K562 (cell line): ENCODE results near the gene NR1H3. TPM values are rescaled to one million over a fixed set of nuclear protein-coding genes. Genes with fewer than 3 reads are reported as not detected.

Experiments used
- ATAC-seq: fragments of 200-7000 bp; cut with Tn5 transposase; 3 replicates; pipeline ENCODE4 v1.9.1; 2020; ENCODE audit warnings: moderate library complexity
- BruUV-seq: library from RNA; stranded (reverse); fragments of 400-500 nt; replicated peaks from 2 replicates; lab custom pipeline; 2021; lab: Mats Ljungman, UMichigan
- CTCF ChIA-PET: fragments of 300-600 bp; formaldehyde crosslinking; extraction: SDS; loops from one replicate; lab custom pipeline; 2021; ENCODE audit warnings: low intra/inter-chr PET ratio; lab: Yijun Ruan, JAX
- POLR2A ChIA-PET: fragments of 300-600, 350-650 bp; sonication (Branson Sonifier 250); formaldehyde crosslinking; extraction: SDS; loops from one replicate; lab custom pipeline; 2021; ENCODE audit warnings: antibody characterized with exemption, inconsistent platforms; lab: Yijun Ruan, JAX
- DNase-seq, 4 experiments: peaks; one replicate each; pipeline versions ENCODE4 v3.0.0 to v3.0.0-alpha.2; 2011 to 2018; ENCODE audit warnings: low spot score in 3 of 4, mixed read lengths in 3 of 4; ENCODE audit errors: extremely low read depth in 1 of 4
- FAIRE-seq: peaks from 2 replicates; lab custom pipeline; 2011; peaks lifted over from hg19 to GRCh38; lab: Jason Lieb, UNC
- H2AFZ ChIP-seq: 2 replicates; pipeline ENCODE4 v1.6.0; 2011; ENCODE audit warnings: low read depth, low read length, control low read depth, inconsistent platforms
- H3K27ac ChIP-seq: fragments of 200-600 bp; 3 replicates; pipeline ENCODE4 v1.8.0; 2011; ENCODE audit warnings: low read depth, mild to moderate bottlenecking, control low read depth, inconsistent platforms, low read length, moderate library complexity, mixed read lengths; ENCODE audit errors: extremely low read depth
- H3K27me3 ChIP-seq, 2 experiments: fragments of 300-600 bp in 1 of 2; 2 replicates in 1 of 2; 3 replicates in 1 of 2; pipeline versions ENCODE4 v1.6.0 to v1.8.0; 2011; ENCODE audit warnings: inconsistent platforms in 2 of 2, low read length in 2 of 2, mild to moderate bottlenecking in 1 of 2, mixed read lengths in 1 of 2, moderate library complexity in 1 of 2; ENCODE audit not compliant: control insufficient read depth in 2 of 2, insufficient read depth in 2 of 2
- H3K36me3 ChIP-seq: fragments of 300-600 bp; 3 replicates; pipeline ENCODE4 v1.8.0; 2011; ENCODE audit warnings: mild to moderate bottlenecking, low read length, inconsistent platforms; ENCODE audit not compliant: control insufficient read depth, insufficient read depth
- H3K4me1 ChIP-seq, 2 experiments: fragments of 200-600 bp in 1 of 2; replicated peaks in 1 of 2; 2 replicates in 1 of 2; 3 replicates in 1 of 2; pipeline versions ENCODE4 v1.5.1 to v1.8.0; 2011; ENCODE audit warnings: inconsistent platforms in 2 of 2, low read length in 2 of 2, mild to moderate bottlenecking in 1 of 2, mixed read lengths in 1 of 2, moderate library complexity in 1 of 2; ENCODE audit not compliant: control insufficient read depth in 2 of 2, insufficient read depth in 2 of 2
- H3K4me2 ChIP-seq: 2 replicates; pipeline ENCODE4 v1.6.1; 2011; ENCODE audit warnings: low read length, control low read depth, inconsistent platforms, mixed read lengths; ENCODE audit not compliant: insufficient read depth
- H3K4me3 ChIP-seq: fragments of 200-600 bp; sonication (generic), shearing (Covaris generic); 2 replicates; pipeline ENCODE4 v1.5.1; 2016; ENCODE audit warnings: control low read depth, inconsistent platforms
- H3K79me2 ChIP-seq: fragments of 200-600 bp; 3 replicates; pipeline ENCODE4 v1.8.0; 2011; ENCODE audit warnings: low read length, inconsistent platforms; ENCODE audit not compliant: control insufficient read depth, insufficient read depth
- H3K9ac ChIP-seq, 2 experiments: 2 replicates each; pipeline versions ENCODE4 v1.6.0 to v1.6.1; 2011; ENCODE audit warnings: low read depth in 2 of 2, low read length in 2 of 2, control low read depth in 1 of 2, inconsistent platforms in 1 of 2, mild to moderate bottlenecking in 1 of 2, mixed read lengths in 1 of 2; ENCODE audit not compliant: insufficient read depth in 1 of 2
- H3K9me1 ChIP-seq: one replicate; pipeline ENCODE4 v1.6.0; 2011; ENCODE audit warnings: inconsistent platforms, mild to moderate bottlenecking, low read length, moderate library complexity; ENCODE audit not compliant: control insufficient read depth, insufficient read depth
- H3K9me3 ChIP-seq: replicated peaks from 2 replicates; pipeline ENCODE4 v1.5.1; 2011; ENCODE audit warnings: low read depth, low read length, inconsistent platforms; ENCODE audit not compliant: control insufficient read depth, insufficient read depth
- H4K20me1 ChIP-seq: replicated peaks from 2 replicates; pipeline ENCODE4 v1.6.1; 2011; ENCODE audit warnings: low read length, inconsistent platforms, mixed read lengths; ENCODE audit not compliant: control insufficient read depth, insufficient read depth
- ATF6 ChIP-seq: sonication (generic); formaldehyde crosslinking; IDR thresholded peaks from 2 replicates; pipeline ENCODE4 v1.4.0; 2020; ENCODE audit warnings: mild to moderate bottlenecking, missing genetic modification reagents
- CBX1 ChIP-seq: sonication (generic); IDR thresholded peaks from 2 replicates; pipeline ENCODE4 v1.6.1; 2016; ENCODE audit warnings: antibody characterized with exemption, low read depth, mild to moderate bottlenecking
- CEBPB ChIP-seq: fragments of 450-650 bp; IDR thresholded peaks from 2 replicates; pipeline ENCODE4 v1.6.1; 2016; ENCODE audit warnings: missing genetic modification characterization, missing compliant biosample characterization
- PKNOX1 ChIP-seq: fragments of 450-650 bp; IDR thresholded peaks from 2 replicates; pipeline ENCODE4 v1.6.1; 2016
- POLR2G ChIP-seq: fragments of 200-400 bp; formaldehyde crosslinking; IDR thresholded peaks from 2 replicates; pipeline ENCODE4 v1.6.1; 2017; ENCODE audit warnings: low read depth, mild to moderate bottlenecking, antibody characterized with exemption, low read length, moderate library complexity
- RBFOX2 ChIP-seq: fragments of 200-400 bp; formaldehyde crosslinking; IDR thresholded peaks from 2 replicates; pipeline ENCODE4 v1.6.1; 2017; ENCODE audit warnings: low read depth, mild to moderate bottlenecking, low read length, moderate library complexity
- WGBS: fragments of 100-300 bp; shearing (Covaris generic); methylation state at CpG from one replicate; pipeline ENCODE4 v1.1.6; 2016; ENCODE audit warnings: low coverage, mixed read lengths; ENCODE audit not compliant: insufficient coverage; ENCODE audit errors: missing lambda C conversion rate; 5-methylcytosine and 5-hydroxymethylcytosine counted together
- in situ Hi-C: fragments of 300-500 bp; cut with MboI; formaldehyde crosslinking; loops from 4 replicates; pipeline ENCODE4 v1.15.0; 2018; ENCODE audit warnings: inconsistent platforms, mixed read lengths
- intact Hi-C: fragments of 100-400 bp; cut with micrococcal nuclease; formaldehyde crosslinking; loops from 2 replicates; pipeline ENCODE4 v1.14.2; 2022
- polyA plus RNA-seq, 8 experiments: library from polyadenylated mRNA; depleted of rRNA in 4 of 8; stranded (reverse) in 5 of 8; unstranded in 3 of 8; fragments of >200 nt; fragmentation: Nextera tagmentation in 2 of 8; fragmentation: Illumina TruSeq in 1 of 8; extraction: Ambion mirVana in 2 of 8; extraction: Trizol in 1 of 8; gene quantifications; 2 replicates each; pipeline versions ENCODE4 v1.2.1 to v1.2.3, GENCODE V29; 2011 to 2014; ENCODE audit warnings: inconsistent platforms in 1 of 8, missing spikeins in 1 of 8
- total RNA-seq, 7 experiments: library from RNA; depleted of rRNA in 6 of 7; stranded (reverse); fragments of >200 nt in 6 of 7; fragmentation: Illumina TruSeq in 2 of 7; extraction: Trizol in 2 of 7; gene quantifications; 2 replicates each; pipeline versions ENCODE4 v1.2.1 to v1.2.3, GENCODE V29; 2011 to 2021; ENCODE audit warnings: low replicate concordance in 1 of 7

The NR1H3 gene
- total and polyA plus RNA-seq, 9 of the 15 experiments (the other 6 are each of a cell fraction or from before 2014, with no cell fraction given), result 8.2 to 26.0 (median 11.9) TPM

- FAIRE-seq (no peak), DNase-seq (no peak), ATAC-seq (no peak)
- no peak overlapping the region for H3K4me3 ChIP-seq
- in situ Hi-C loops, result no loop called here
- CTCF ChIA-PET, result no interaction called here
- peak overlapping the region in 1 of 2 experiments; percentile 29; a peak in 1 of 4 replicates for H3K9ac ChIP-seq
- H3K79me2 ChIP-seq, result no peaks in the 10 kb centered on the region
- H2AFZ ChIP-seq, result no peak overlapping the region
- 90% methylated on average over 8 of the region's 10 CpGs for WGBS
- H3K9me3 ChIP-seq, result no peaks in the 10 kb centered on the region
- H4K20me1 ChIP-seq, result no peaks in the 10 kb centered on the region; the same call in 1 of the 2 replicates
- POLR2A ChIA-PET, result interaction anchor here (10.7 kb wide), 1 partner anchor 6 kb away, joined by 110 read pairs; the partner anchor contains the start of gene ACP2
- no peaks in the 10 kb centered on the region for H3K27me3 ChIP-seq
- no peak overlapping the region for H3K27ac ChIP-seq
- H3K4me1 ChIP-seq, result peaks cover 5 to 8% of the 10 kb centered on the region in 2 experiments; a peak in 2 of 5 replicates
- H3K9me1 ChIP-seq, result no peaks in the 10 kb centered on the region
- TF ChIP-seq PKNOX1, result no peak
- TF ChIP-seq POLR2G, result 0 out of 2 replicates have a peak, but pooled peaks have one; percentile 40
- TF ChIP-seq RBFOX2, result peak; percentile 48
- TF ChIP-seq, all 486 proteins: peak for 2
- intact Hi-C loops, result no loop called here
- H3K4me2 ChIP-seq, result no peak overlapping the region
- H3K36me3 ChIP-seq, result peaks cover 55% of the 10 kb centered on the region; the same call in 2 of the 3 replicates
- no TSS peak for BruUV-seq
Observed at GRCh38 chr11:47239852-47240251, 17.9 kb upstream of the NR1H3 start.

- POLR2A ChIA-PET, result interaction anchor here (0.6 to 10.1 kb wide), 12 partner anchors 7 to 170 kb away, joined by 3 to 110 read pairs (median 4); partner anchors contain the start of genes DDB2 and NR1H3
- H4K20me1 ChIP-seq, result no peaks in the 10 kb centered on the region; the same call in 1 of the 2 replicates
- WGBS, result 94% methylated on average over 3 of the region's 3 CpGs
- ATAC-seq (no peak), DNase-seq (no peak), FAIRE-seq (no peak)
- H3K9me3 ChIP-seq, result no peaks in the 10 kb centered on the region
- in situ Hi-C loops, result no loop called here
- peaks cover 0 to 7% of the 10 kb centered on the region in 2 experiments; a peak in 1 of 5 replicates for H3K4me1 ChIP-seq
- H3K4me2 ChIP-seq, result no peak overlapping the region
- H2AFZ ChIP-seq, result no peak overlapping the region
- H3K9me1 ChIP-seq, result no peaks in the 10 kb centered on the region
- no peak overlapping the region for H3K27ac ChIP-seq
- no peak overlapping the region for H3K9ac ChIP-seq
- CTCF ChIA-PET, result no interaction called here
- H3K4me3 ChIP-seq, result no peak overlapping the region
- H3K79me2 ChIP-seq, result no peaks in the 10 kb centered on the region
- intact Hi-C loops, result no loop called here
- peaks cover 70% of the 10 kb centered on the region; the same call in 2 of the 3 replicates for H3K36me3 ChIP-seq
- no peaks in the 10 kb centered on the region for H3K27me3 ChIP-seq
- no TSS peak for BruUV-seq
- TF ChIP-seq CEBPB (tag) (no peak), CBX1 (no peak), ATF6 (CRISPR knock-in tag) (no peak)
Observed at GRCh38 chr11:47241841-47242301, 15.9 kb upstream of the NR1H3 start.
